Neural progenitor cell (in vitro differentiated cells): Measurements from ENCODE around the gene ACD.

Experiments used
- EZH2 ChIP-seq: fragments of 200-600 bp; sonication (generic); IDR thresholded peaks from 2 replicates; pipeline ENCODE4 v1.6.1; 2017; ENCODE audit warnings: antibody characterized with exemption, mild to moderate bottlenecking, moderate library complexity
- EZH2phosphoT487 ChIP-seq: fragments of 200-600 bp; sonication (generic); IDR thresholded peaks from 2 replicates; pipeline ENCODE4 v1.6.1; 2017; ENCODE audit warnings: antibody characterized with exemption
- TF ChIP-seq, protein P1 (sequence below): fragments of 200-600 bp; sonication (generic); IDR thresholded peaks from 2 replicates; pipeline ENCODE4 v1.5.1; 2017; ENCODE audit warnings: antibody characterized with exemption, mild to moderate bottlenecking

DNA sequence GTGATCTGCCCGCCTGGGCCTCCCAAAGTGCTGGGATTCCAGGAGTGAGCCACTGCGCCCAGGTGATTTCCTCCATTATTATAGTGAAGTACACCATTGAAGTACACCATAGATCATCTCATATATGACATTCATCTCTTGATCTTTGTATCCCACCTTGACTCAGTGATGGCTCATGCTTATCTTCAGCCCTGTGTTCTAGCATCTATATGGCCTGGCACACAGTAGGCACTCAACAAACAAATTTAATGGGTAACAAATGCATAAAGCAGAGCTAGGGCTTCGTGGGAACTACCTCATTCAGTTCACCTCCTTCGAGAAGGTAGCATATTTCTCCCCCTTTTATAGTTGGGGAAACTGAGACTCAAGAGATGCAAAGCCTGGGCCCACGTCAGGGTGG is 5.5 kb upstream of the ACD start:
- TF ChIP-seq, protein P1, sequence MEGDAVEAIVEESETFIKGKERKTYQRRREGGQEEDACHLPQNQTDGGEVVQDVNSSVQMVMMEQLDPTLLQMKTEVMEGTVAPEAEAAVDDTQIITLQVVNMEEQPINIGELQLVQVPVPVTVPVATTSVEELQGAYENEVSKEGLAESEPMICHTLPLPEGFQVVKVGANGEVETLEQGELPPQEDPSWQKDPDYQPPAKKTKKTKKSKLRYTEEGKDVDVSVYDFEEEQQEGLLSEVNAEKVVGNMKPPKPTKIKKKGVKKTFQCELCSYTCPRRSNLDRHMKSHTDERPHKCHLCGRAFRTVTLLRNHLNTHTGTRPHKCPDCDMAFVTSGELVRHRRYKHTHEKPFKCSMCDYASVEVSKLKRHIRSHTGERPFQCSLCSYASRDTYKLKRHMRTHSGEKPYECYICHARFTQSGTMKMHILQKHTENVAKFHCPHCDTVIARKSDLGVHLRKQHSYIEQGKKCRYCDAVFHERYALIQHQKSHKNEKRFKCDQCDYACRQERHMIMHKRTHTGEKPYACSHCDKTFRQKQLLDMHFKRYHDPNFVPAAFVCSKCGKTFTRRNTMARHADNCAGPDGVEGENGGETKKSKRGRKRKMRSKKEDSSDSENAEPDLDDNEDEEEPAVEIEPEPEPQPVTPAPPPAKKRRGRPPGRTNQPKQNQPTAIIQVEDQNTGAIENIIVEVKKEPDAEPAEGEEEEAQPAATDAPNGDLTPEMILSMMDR: no peak
- TF ChIP-seq EZH2phosphoT487 (no peak), EZH2 (no peak)
